ENCODE measurements around the gene TLR6. TPM values are rescaled to one million over a fixed set of nuclear protein-coding genes. Genes with fewer than 3 reads are reported as not detected.

The TLR6 gene
- total RNA-seq, 2 donors from 2014 or later = 0.99 to 1.8 TPM

DNA sequence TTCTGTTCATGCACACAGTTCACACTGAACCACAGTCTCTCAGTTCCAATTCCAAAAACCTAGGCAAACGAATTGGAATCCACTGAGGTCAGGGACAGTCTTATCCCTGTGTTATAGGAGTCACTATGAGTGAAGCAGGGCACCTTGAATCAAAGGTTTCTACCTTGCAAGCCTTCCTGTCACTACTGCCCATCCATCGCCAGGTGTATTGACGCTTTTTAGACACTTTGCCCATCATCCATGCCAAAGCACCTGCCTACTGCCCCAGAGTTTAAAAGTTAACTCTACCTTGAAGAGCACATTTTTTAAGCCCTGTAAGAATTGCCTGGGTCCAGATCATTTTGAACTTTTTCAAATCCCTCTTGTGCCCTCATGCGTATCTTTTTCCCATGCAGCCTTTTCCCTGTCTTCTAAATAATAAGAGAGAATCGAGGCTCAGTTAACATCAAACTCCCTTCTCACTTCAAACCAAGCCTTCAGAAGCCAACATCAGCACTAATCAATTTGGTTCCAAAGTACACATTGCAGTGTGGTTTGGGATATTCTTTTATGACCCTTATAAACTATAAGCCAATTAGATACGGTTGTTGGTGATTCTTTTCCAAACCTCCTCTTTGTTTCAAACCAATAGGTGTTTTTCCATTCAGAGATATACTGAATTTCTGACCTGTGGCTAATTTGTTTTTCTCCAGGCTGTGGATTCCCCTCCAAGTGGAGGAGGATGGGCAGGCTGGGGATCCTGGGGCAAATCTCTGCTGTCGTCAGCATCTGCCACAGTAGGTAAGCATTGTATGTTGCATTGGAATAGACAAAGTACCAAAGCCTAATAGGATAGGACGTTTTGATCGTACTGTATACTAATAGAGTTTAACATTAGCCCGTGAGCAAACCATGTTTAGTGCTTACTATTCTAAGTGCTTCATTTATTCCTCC, 34.7 kb upstream of the TLR6 start:
- no peak for DNase-seq
- no peaks in the 10 kb centered on the region for H3K27me3 ChIP-seq
- peaks cover 9% of the 10 kb centered on the region for H3K4me1 ChIP-seq
- H3K9me3 ChIP-seq = no peaks in the 10 kb centered on the region
- intact Hi-C loops (cut with DNase I) = loop anchor here (10.0 kb wide), 1 partner anchor 243 kb away; no protein-coding TSS in a partner anchor
- no peak for ATAC-seq
- no peak overlapping the region for H3K4me3 ChIP-seq
- no peak for TF ChIP-seq POLR2A (IDR thresholded peaks at IDR 0.05)
- TF ChIP-seq, protein P1, sequence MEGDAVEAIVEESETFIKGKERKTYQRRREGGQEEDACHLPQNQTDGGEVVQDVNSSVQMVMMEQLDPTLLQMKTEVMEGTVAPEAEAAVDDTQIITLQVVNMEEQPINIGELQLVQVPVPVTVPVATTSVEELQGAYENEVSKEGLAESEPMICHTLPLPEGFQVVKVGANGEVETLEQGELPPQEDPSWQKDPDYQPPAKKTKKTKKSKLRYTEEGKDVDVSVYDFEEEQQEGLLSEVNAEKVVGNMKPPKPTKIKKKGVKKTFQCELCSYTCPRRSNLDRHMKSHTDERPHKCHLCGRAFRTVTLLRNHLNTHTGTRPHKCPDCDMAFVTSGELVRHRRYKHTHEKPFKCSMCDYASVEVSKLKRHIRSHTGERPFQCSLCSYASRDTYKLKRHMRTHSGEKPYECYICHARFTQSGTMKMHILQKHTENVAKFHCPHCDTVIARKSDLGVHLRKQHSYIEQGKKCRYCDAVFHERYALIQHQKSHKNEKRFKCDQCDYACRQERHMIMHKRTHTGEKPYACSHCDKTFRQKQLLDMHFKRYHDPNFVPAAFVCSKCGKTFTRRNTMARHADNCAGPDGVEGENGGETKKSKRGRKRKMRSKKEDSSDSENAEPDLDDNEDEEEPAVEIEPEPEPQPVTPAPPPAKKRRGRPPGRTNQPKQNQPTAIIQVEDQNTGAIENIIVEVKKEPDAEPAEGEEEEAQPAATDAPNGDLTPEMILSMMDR (IDR thresholded peaks at IDR 0.05) = no peak
- no peak overlapping the region for H3K27ac ChIP-seq
- WGBS, 2 donors = 75% methylated on average over 10 of the region's 10 CpGs
- H3K36me3 ChIP-seq (replicated peaks in 1 of 2; ENCODE audit: insufficient read depth in 1 of 2, low read depth in 2 of 2) = peaks cover 0 to 1% of the 10 kb centered on the region in 2 donors

DNA sequence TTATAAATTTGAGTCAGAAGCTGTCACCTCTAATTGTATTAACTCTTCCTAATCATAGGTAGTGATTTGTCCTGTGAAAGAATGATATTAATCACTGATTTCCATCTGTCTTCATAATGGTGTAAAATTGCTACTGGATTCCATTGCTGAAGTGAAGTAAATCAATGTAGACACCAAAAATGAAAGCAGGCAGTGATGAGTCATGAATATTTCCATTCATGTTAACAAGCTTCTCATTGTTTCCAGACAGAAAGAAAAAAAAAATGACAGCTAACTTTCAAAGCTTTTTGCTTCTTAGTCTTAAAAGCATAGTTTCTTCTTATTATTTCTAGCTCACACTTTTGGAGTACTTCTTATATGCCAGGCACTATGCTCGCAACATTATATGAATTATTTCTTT, 32.5 kb upstream of the TLR6 start:
- no peak for DNase-seq
- H3K9me3 ChIP-seq = no peaks in the 10 kb centered on the region
- no peak for TF ChIP-seq POLR2A (IDR thresholded peaks at IDR 0.05)
- TF ChIP-seq, protein P1 (IDR thresholded peaks at IDR 0.05) = no peak
- ATAC-seq = peak; percentile 67
- H3K27me3 ChIP-seq = no peaks in the 10 kb centered on the region
- peaks cover 9% of the 10 kb centered on the region for H3K4me1 ChIP-seq
- H3K36me3 ChIP-seq (replicated peaks in 1 of 2; ENCODE audit: insufficient read depth in 1 of 2, low read depth in 2 of 2) = peaks cover 0 to 1% of the 10 kb centered on the region in 2 donors
- H3K27ac ChIP-seq = peak overlapping the region in 3 of 4 donors; percentile 56 to 73 (median 62)
- H3K4me3 ChIP-seq = no peak overlapping the region
- intact Hi-C loops (cut with DNase I) = no loop called here
- 88% methylated on average over 1 of the region's 1 CpG for WGBS, 2 donors

DNA sequence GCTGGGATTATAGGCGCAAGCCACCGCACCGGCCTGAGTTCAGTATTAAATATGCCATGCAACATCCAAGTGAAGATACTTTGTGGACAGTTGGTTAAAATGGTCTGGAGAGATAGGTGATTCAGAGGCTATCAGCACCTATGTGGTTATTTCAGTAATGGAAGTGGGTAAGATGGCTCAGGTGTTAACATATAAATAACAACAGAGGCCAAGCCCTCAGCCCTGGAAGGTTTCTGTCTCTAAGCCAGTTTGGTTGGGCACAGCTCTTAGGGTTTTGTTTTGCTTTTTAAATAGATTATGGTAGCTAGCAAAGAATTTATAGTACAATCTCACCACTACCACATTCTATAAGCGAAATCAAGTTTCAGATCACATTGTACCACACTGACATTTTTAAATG, 27.6 kb upstream of the TLR6 start:
- 96 to 97% methylated on average over 4 of the region's 4 CpGs for WGBS, 2 donors
- H3K9me3 ChIP-seq = no peaks in the 10 kb centered on the region
- intact Hi-C loops (cut with DNase I) = no loop called here
- ATAC-seq = no peak
- TF ChIP-seq, protein P1 (IDR thresholded peaks at IDR 0.05) = no peak
- TF ChIP-seq POLR2A (IDR thresholded peaks at IDR 0.05) = no peak
- H3K27me3 ChIP-seq = no peaks in the 10 kb centered on the region
- H3K36me3 ChIP-seq (replicated peaks in 1 of 2; ENCODE audit: insufficient read depth in 1 of 2, low read depth in 2 of 2) = peaks cover 0 to 2% of the 10 kb centered on the region in 2 donors
- H3K27ac ChIP-seq = no peak overlapping the region
- H3K4me1 ChIP-seq = peaks cover 3% of the 10 kb centered on the region
- DNase-seq = no peak
- no peak overlapping the region for H3K4me3 ChIP-seq

DNA sequence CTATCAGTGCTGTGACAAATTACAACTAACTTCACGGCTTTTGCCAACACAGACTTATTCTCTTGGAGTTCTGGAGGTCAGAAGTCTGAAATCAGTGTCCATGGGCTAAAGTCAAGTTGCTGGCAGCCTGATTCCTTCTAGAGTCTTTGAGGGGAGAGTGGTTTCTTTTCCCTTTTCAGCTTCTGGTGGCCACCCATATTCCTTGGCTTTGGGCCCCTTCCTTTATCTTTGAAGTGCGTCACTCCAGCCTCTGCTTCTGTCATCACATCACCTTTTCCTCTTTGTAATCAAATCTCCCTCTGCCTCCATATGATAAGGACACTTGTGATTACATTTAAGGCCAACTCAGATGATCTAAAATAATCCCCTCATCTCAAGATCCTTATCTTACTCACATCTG, 20.0 kb upstream of the TLR6 start:
- Histone ChIP-seq H3K36me3 (replicated peaks in 1 of 2; ENCODE audit: insufficient read depth in 1 of 2, low read depth in 2 of 2) (peaks cover 0 to 7% of the 10 kb centered on the region in 2 donors), H3K27me3 (no peaks in the 10 kb centered on the region), H3K4me1 (peaks cover 26% of the 10 kb centered on the region), H3K9me3 (no peaks in the 10 kb centered on the region), H3K4me3 (no peak overlapping the region), H3K27ac (no peak overlapping the region)
- TF ChIP-seq POLR2A (IDR thresholded peaks at IDR 0.05) = no peak
- TF ChIP-seq, protein P1 (IDR thresholded peaks at IDR 0.05) = no peak
- intact Hi-C loops (cut with DNase I) = no loop called here
- WGBS, 2 donors = 60 to 63% methylated on average over 2 of the region's 2 CpGs
- ATAC-seq (no peak), DNase-seq (no peak)

All from body of pancreas (tissue), 4 donors.